Lung (tissue), 12 donors: ENCODE results near the gene INAFM1. TPM values are rescaled to one million over a fixed set of nuclear protein-coding genes. Genes with fewer than 3 reads are reported as not detected.
A peak's percentile ranks its signal among the peaks of the same experiment; 100 is the strongest.

Source experiments
- ATAC-seq: fragments of 200-7000 bp; cut with Tn5 transposase; one replicate; pipeline ENCODE4 v1.9.1; 2020; ENCODE audit warnings: moderate number of reproducible peaks; ENCODE audit not compliant: insufficient read depth, low FRiP score
- DNase-seq, 3 donors: peaks; one replicate each; pipeline ENCODE4 v3.0.0-alpha.2; 2013 to 2017
- H3K27ac ChIP-seq, 2 donors: one replicate each; pipeline ENCODE4 v1.5.1; 2013; ENCODE audit warnings: mild to moderate bottlenecking in 2 of 2, moderate library complexity in 2 of 2, control low read depth in 1 of 2, inconsistent platforms in 1 of 2, low read depth in 1 of 2, low read length in 1 of 2
- H3K27me3 ChIP-seq, 3 donors: one replicate each; pipeline ENCODE4 v1.5.1; 2013; ENCODE audit warnings: low read length in 2 of 3; ENCODE audit not compliant: control insufficient read depth in 3 of 3, insufficient read depth in 3 of 3
- H3K36me3 ChIP-seq, 4 donors: one replicate each; pipeline ENCODE4 v1.5.1; 2013; ENCODE audit warnings: low read length in 4 of 4, mild to moderate bottlenecking in 1 of 4, moderate library complexity in 1 of 4; ENCODE audit not compliant: control insufficient read depth in 4 of 4, insufficient read depth in 4 of 4
- H3K4me1 ChIP-seq, 5 donors: one replicate each; pipeline ENCODE4 v1.5.1; 2013; ENCODE audit warnings: low read length in 5 of 5, mild to moderate bottlenecking in 2 of 5, moderate library complexity in 1 of 5; ENCODE audit not compliant: control insufficient read depth in 5 of 5, insufficient read depth in 5 of 5
- H3K4me3 ChIP-seq: one replicate; pipeline ENCODE4 v1.5.1; 2013; ENCODE audit warnings: mild to moderate bottlenecking, control low read depth, moderate library complexity
- H3K9ac ChIP-seq, 2 donors: one replicate each; pipeline ENCODE4 v1.5.1; 2013; ENCODE audit warnings: low read length in 2 of 2, control low read depth in 1 of 2; ENCODE audit not compliant: insufficient read depth in 1 of 2
- H3K9me3 ChIP-seq, 4 donors: one replicate each; pipeline ENCODE4 v1.5.1; 2013; ENCODE audit warnings: low read length in 3 of 4, mild to moderate bottlenecking in 1 of 4, moderate library complexity in 1 of 4; ENCODE audit not compliant: control insufficient read depth in 4 of 4, insufficient read depth in 3 of 4
- WGBS, 2 donors: extraction: QIAGEN DNeasy Blood & Tissue Kit; methylation state at CpG; one replicate each; pipeline ENCODE4 v1.1.7; 2013; 5-methylcytosine and 5-hydroxymethylcytosine counted together
- polyA plus RNA-seq, 2 donors: library from polyadenylated mRNA; stranded (reverse); fragments of 200-250 nt; gene quantifications; one replicate each; pipeline ENCODE4 v1.2.1, GENCODE V29; 2013
- total RNA-seq, 2 donors: library from RNA; depleted of rRNA in 1 of 2; stranded (reverse); fragments of >200 nt in 1 of 2; gene quantifications; one replicate each; pipeline ENCODE4 v1.2.1, GENCODE V29; 2014 to 2021
- TF ChIP-seq, protein P1 (sequence below): IDR thresholded peaks from 2 replicates; pipeline ENCODE4 v1.5.1; 2012; ENCODE audit warnings: mild to moderate bottlenecking; ENCODE audit errors: control extremely low read depth, extremely low read depth
- donor health status: control.
- donor health status: control.
- donor health status: Bipolar disorder and iron deficiency.
- donor health status: healthy.
- donor health status: DM: yes; HTN: yes; CAD: no.

Gene INAFM1
- total and polyA plus RNA-seq, 4 donors: 2.4 to 33.5 (median 12.1) TPM

- H3K9ac ChIP-seq: no peak overlapping the region
- DNase-seq (peak in 1 of 3 donors; percentile 31), ATAC-seq (no peak)
- H3K4me1 ChIP-seq: peaks cover 0 to 12% (median 7%) of the 10 kb centered on the region in 5 donors
- no peaks in the 10 kb centered on the region for H3K36me3 ChIP-seq
- 82 to 91% methylated on average over 7 of the region's 7 CpGs for WGBS, 2 donors
- peaks cover 0 to 32% (median 32%) of the 10 kb centered on the region in 3 donors for H3K27me3 ChIP-seq
- TF ChIP-seq, protein P1, sequence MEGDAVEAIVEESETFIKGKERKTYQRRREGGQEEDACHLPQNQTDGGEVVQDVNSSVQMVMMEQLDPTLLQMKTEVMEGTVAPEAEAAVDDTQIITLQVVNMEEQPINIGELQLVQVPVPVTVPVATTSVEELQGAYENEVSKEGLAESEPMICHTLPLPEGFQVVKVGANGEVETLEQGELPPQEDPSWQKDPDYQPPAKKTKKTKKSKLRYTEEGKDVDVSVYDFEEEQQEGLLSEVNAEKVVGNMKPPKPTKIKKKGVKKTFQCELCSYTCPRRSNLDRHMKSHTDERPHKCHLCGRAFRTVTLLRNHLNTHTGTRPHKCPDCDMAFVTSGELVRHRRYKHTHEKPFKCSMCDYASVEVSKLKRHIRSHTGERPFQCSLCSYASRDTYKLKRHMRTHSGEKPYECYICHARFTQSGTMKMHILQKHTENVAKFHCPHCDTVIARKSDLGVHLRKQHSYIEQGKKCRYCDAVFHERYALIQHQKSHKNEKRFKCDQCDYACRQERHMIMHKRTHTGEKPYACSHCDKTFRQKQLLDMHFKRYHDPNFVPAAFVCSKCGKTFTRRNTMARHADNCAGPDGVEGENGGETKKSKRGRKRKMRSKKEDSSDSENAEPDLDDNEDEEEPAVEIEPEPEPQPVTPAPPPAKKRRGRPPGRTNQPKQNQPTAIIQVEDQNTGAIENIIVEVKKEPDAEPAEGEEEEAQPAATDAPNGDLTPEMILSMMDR: no peak
- no peaks in the 10 kb centered on the region for H3K9me3 ChIP-seq
- H3K27ac ChIP-seq: no peak overlapping the region
- H3K4me3 ChIP-seq: no peak overlapping the region
Measured at GRCh38 chr19:47241919-47242577, 32.6 kb upstream of the INAFM1 start.

- DNase-seq (no peak), ATAC-seq (no peak)
- no peak overlapping the region for H3K27ac ChIP-seq
- peak overlapping the region; percentile 15 for H3K4me3 ChIP-seq
- WGBS, 2 donors: 20 to 24% methylated on average over 7 to 8 of the region's 9 CpGs
- H3K9me3 ChIP-seq: no peaks in the 10 kb centered on the region
- TF ChIP-seq, protein P1: no peak
- H3K4me1 ChIP-seq: peaks cover 0 to 12% (median 7%) of the 10 kb centered on the region in 5 donors
- H3K27me3 ChIP-seq: peaks cover 0 to 32% (median 32%) of the 10 kb centered on the region in 3 donors
- H3K9ac ChIP-seq: peak overlapping the region in 1 of 2 donors; percentile 76
- no peaks in the 10 kb centered on the region for H3K36me3 ChIP-seq
Measured at GRCh38 chr19:47243364-47243775, 31.3 kb upstream of the INAFM1 start.

GRCh38 chr19:47243776-47244547 lies 30.7 kb upstream of the INAFM1 start:
- ATAC-seq (peak; percentile 92), DNase-seq (peak; percentile 94 to 96 (median 94))
- no peaks in the 10 kb centered on the region for H3K36me3 ChIP-seq
- H3K9me3 ChIP-seq: no peaks in the 10 kb centered on the region
- peaks cover 0 to 29% (median 29%) of the 10 kb centered on the region in 3 donors for H3K27me3 ChIP-seq
- H3K4me1 ChIP-seq: peaks cover 0 to 11% (median 7%) of the 10 kb centered on the region in 5 donors
- 2 to 3% methylated on average over 40 to 46 of the region's 46 CpGs for WGBS, 2 donors
- peak overlapping the region; percentile 15 for H3K4me3 ChIP-seq
- peak overlapping the region; percentile 42 to 45 for H3K27ac ChIP-seq
- TF ChIP-seq, protein P1: peak; percentile 99
- H3K9ac ChIP-seq: peak overlapping the region in 1 of 2 donors; percentile 76
